Left cardiac atrium (tissue), 4 donors: ENCODE data around the gene NTN4. TPM values are rescaled to one million over a fixed set of nuclear protein-coding genes. Genes with fewer than 3 reads are reported as not detected.
"Not testable (repeated sequence)": the region's sequence is repeated elsewhere in the genome, so short reads cannot be mapped to it uniquely, and the experiment has no call there.

ENCODE experiments used
- ATAC-seq, 2 donors: fragments of 200-7000 bp; cut with Tn5 transposase; one replicate each; pipeline ENCODE4 v1.9.1; 2020; ENCODE audit warnings: mild to moderate bottlenecking in 2 of 2, moderate library complexity in 2 of 2
- DNase-seq: peaks from one replicate; pipeline ENCODE4 v3.0.0-alpha.2; 2020
- intact Hi-C, 2 donors: fragments of 100-400 bp; cut with DNase I; formaldehyde crosslinking; loops; one replicate each; pipeline versions ENCODE4 v1.14.1 to v1.15.1; 2022 to 2023
- total RNA-seq, 2 donors: library from RNA; stranded (reverse); fragmentation: NEBNext Ultra II Directional; extraction: Animal tissue kit (Norgen Biotek cat#: 25700); gene quantifications; one replicate each; pipeline ENCODE4 v1.2.1, GENCODE V29; 2021
- donor health status: DM: no; HTN: yes; CAD: no.
- donor health status: DM: no; HTN: yes; CAD: no; lungs with severe emphysema.
- donor health status: DM: yes; HTN: yes; CAD: no.
- donor health status: Dilated cardiomyopathy.

The NTN4 gene
- total RNA-seq, 2 donors from 2014 or later: 63.3 to 81.4 TPM

GRCh38 chr12:95641299-95641952 is 149.1 kb downstream of the NTN4 start:
- intact Hi-C loops: no loop called here
- DNase-seq: no peak
- no peak for ATAC-seq

GRCh38 chr12:95640516-95640915 is 150.0 kb downstream of the NTN4 start:
- no peak for DNase-seq
- no peak for ATAC-seq
- intact Hi-C loops: no loop called here

- no peak for DNase-seq
- no peak for ATAC-seq
- intact Hi-C loops: no loop called here
Measured at GRCh38 chr12:95637471-95638155, 153.0 kb downstream of the NTN4 start.

GRCh38 chr12:95637010-95637409 is 153.6 kb downstream of the NTN4 start:
- no peak for ATAC-seq
- intact Hi-C loops: no loop called here
- DNase-seq: no peak

GRCh38 chr12:95634622-95635621 is 155.6 kb downstream of the NTN4 start:
- intact Hi-C loops: no loop called here
- ATAC-seq (peak in 1 of 2 donors; percentile 23), DNase-seq (no peak)

GRCh38 chr12:95633732-95634465 is 156.7 kb downstream of the NTN4 start:
- ATAC-seq: peak; percentile 60 to 62
- intact Hi-C loops: no loop called here
- no peak for DNase-seq

- ATAC-seq: peak in 1 of 2 donors; percentile 86
- intact Hi-C loops: no loop called here
- DNase-seq: peak; percentile 32
Measured at GRCh38 chr12:95633049-95633731, 157.4 kb downstream of the NTN4 start.

GRCh38 chr12:95630496-95630895 is 160.1 kb downstream of the NTN4 start:
- ATAC-seq (no peak), DNase-seq (no peak)
- intact Hi-C loops: no loop called here

- no peak for DNase-seq
- ATAC-seq: peak; percentile 30 to 59
- intact Hi-C loops: no loop called here
Measured at GRCh38 chr12:95629392-95629791, 161.2 kb downstream of the NTN4 start.

GRCh38 chr12:95626854-95627253 is 163.7 kb downstream of the NTN4 start:
- ATAC-seq (no peak), DNase-seq (no peak)
- intact Hi-C loops: no loop called here

- no peak for DNase-seq
- no peak for ATAC-seq
- intact Hi-C loops: no loop called here
Measured at GRCh38 chr12:95625012-95625411, 165.6 kb downstream of the NTN4 start.

GRCh38 chr12:95624589-95624988 is 166.0 kb downstream of the NTN4 start:
- ATAC-seq (no peak), DNase-seq (no peak)
- intact Hi-C loops: no loop called here

- ATAC-seq (peak; percentile 90 to 91), DNase-seq (peak; percentile 69)
- intact Hi-C loops: no loop called here
Measured at GRCh38 chr12:95623554-95624170, 166.9 kb downstream of the NTN4 start.

GRCh38 chr12:95622879-95623278 is 167.7 kb downstream of the NTN4 start:
- no peak for DNase-seq
- intact Hi-C loops: no loop called here
- no peak for ATAC-seq

- intact Hi-C loops: no loop called here
- no peak for ATAC-seq
- no peak for DNase-seq
Measured at GRCh38 chr12:95621725-95622124, 168.8 kb downstream of the NTN4 start.

GRCh38 chr12:95620171-95620570 is 170.4 kb downstream of the NTN4 start:
- DNase-seq (no peak), ATAC-seq (no peak)
- intact Hi-C loops: no loop called here

- intact Hi-C loops, ATAC-seq, DNase-seq: not testable (repeated sequence)
Measured at GRCh38 chr12:95616470-95616869, 174.1 kb downstream of the NTN4 start.

GRCh38 chr12:95615749-95616148 is 174.8 kb downstream of the NTN4 start:
- peak in 1 of 2 donors; percentile 48 for ATAC-seq
- intact Hi-C loops: no loop called here
- no peak for DNase-seq
